ENCODE results near the gene C12orf43.
A peak's percentile ranks its signal among the peaks of the same experiment; 100 is the strongest.

The C12orf43 gene

GRCh38 chr12:121030576-121031212 is 14.4 kb upstream of the C12orf43 start:
- no peak for DNase-seq (ENCODE audit: low read depth)

GRCh38 chr12:121026274-121027045 is 10.2 kb upstream of the C12orf43 start:
- DNase-seq (ENCODE audit: low read depth) = no peak

GRCh38 chr12:121025442-121026226 is 9.3 kb upstream of the C12orf43 start:
- DNase-seq (ENCODE audit: low read depth) = no peak

GRCh38 chr12:121023799-121024198 is 7.5 kb upstream of the C12orf43 start:
- no peak for DNase-seq (ENCODE audit: low read depth)

GRCh38 chr12:121022713-121023112 is 6.4 kb upstream of the C12orf43 start:
- no peak for DNase-seq (ENCODE audit: low read depth)

GRCh38 chr12:121021754-121022153 is 5.5 kb upstream of the C12orf43 start:
- no peak for DNase-seq (ENCODE audit: low read depth)

- no peak for DNase-seq (ENCODE audit: low read depth)
Measured at GRCh38 chr12:121018860-121019617, 2.8 kb upstream of the C12orf43 start.

GRCh38 chr12:121017966-121018491 is 1.7 kb upstream of the C12orf43 start:
- DNase-seq (ENCODE audit: low read depth) = no peak

- no peak for DNase-seq (ENCODE audit: low read depth)
Measured at GRCh38 chr12:121013715-121014114, 2.6 kb downstream of the C12orf43 start.

- no peak for DNase-seq (ENCODE audit: low read depth)
Measured at GRCh38 chr12:121011820-121012219, 4.5 kb downstream of the C12orf43 start.

- no peak for DNase-seq (ENCODE audit: low read depth)
Measured at GRCh38 chr12:121010860-121011259, 5.4 kb downstream of the C12orf43 start.

- DNase-seq (ENCODE audit: low read depth) = no peak
Measured at GRCh38 chr12:121009741-121010140, 6.5 kb downstream of the C12orf43 start.

- DNase-seq (ENCODE audit: low read depth) = no peak
Measured at GRCh38 chr12:121008347-121009098, 7.8 kb downstream of the C12orf43 start.

GRCh38 chr12:121005346-121005815 is 10.9 kb downstream of the C12orf43 start:
- peak; percentile 11 for DNase-seq (ENCODE audit: low read depth)

GRCh38 chr12:121004253-121004815 is 12.0 kb downstream of the C12orf43 start:
- no peak for DNase-seq (ENCODE audit: low read depth)

- no peak for DNase-seq (ENCODE audit: low read depth)
Measured at GRCh38 chr12:121003650-121004049, 12.6 kb downstream of the C12orf43 start.

- DNase-seq (ENCODE audit: low read depth) = no peak
Measured at GRCh38 chr12:121001841-121002483, 14.3 kb downstream of the C12orf43 start.

GRCh38 chr12:121001060-121001459 is 15.2 kb downstream of the C12orf43 start:
- no peak for DNase-seq (ENCODE audit: low read depth)

- no peak for DNase-seq (ENCODE audit: low read depth)
Measured at GRCh38 chr12:121000530-121000929, 15.8 kb downstream of the C12orf43 start.

Measured in activated T-cell treated with anti-CD3 and anti-CD28 coated beads for 1 hour (primary cell).